ENCODE results near the gene PROM1. TPM values are rescaled to one million over a fixed set of nuclear protein-coding genes. Genes with fewer than 3 reads are reported as not detected.

Gene PROM1
- polyA plus RNA-seq, 12 donors: 25.9 to 67.7 (median 55.3) TPM; not detected in 1

DNA sequence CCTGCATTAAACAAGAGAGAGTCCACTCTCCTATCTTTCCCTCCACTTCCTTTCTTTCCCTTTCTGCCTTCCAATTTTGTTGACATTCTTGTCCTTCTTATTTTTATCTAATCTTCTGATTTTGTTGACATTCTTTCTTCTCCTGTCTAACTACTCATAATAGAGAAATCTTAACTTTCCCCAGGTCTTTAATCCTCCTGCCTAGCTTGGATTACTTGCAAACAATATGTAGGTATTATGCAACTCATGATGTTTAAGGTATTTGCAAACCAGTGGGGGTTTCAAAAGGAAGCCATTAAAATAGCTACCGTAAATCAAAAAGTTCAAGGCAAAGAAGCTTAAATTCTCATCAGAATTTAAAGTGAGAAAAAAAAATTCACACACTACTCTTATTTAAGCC lies 53.9 kb downstream of the PROM1 start:
- DNase-seq: no peak

DNA sequence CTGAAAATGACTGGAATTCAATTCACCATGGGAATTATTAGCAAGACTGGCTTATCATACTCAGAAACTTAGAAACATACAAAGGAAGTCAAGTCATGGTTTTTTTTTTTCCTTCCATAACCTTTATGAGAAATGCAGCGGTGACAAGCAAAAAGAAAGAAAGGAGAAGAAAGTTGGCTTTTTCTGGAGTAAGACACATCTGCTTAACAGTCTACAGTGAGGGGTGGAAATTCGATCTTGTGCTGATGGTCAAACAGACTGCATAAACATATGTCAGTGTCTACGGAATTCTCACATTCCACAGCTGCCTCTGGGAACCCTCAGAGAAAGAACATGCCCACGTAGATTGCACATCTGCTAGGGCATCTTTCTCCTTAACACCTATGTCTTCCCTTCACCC lies 54.6 kb downstream of the PROM1 start:
- no peak for DNase-seq

DNA sequence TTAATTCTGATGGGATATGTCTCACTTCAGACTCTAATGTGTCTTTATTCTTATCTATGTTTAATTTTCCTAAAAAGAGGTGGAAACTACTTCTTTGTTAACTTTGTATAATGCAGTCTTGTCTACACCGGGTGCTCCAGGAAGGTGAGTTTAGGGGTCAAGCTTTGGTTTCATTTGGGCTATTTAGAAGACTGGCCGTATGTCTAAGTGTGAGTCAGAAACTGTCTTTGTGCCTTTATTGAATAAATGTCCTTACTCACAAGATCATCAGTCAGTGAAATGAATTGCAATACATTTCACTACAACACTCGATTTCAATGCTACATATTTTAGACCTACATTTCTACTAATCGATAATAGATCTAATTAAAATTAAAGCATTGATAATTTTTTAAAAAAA lies 56.2 kb downstream of the PROM1 start:
- DNase-seq: no peak

DNA sequence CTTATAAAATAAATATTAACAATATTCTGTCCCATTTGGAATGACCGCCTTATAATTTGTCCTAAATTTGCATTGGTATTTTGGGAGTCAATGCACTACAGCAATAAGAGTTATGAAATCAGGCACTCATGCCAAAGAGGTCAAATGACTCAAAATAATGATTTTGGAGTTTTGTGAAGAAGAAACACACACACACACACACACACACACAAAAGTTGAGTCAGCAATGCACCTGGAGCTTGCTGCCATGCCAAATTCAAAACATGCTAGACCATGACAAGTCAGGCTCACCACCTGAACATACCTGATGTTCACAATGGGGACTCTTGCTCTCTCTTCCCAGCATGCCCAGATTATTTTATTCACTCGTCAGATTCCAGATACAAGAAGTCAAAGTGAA lies 56.7 kb downstream of the PROM1 start:
- DNase-seq: no peak

DNA sequence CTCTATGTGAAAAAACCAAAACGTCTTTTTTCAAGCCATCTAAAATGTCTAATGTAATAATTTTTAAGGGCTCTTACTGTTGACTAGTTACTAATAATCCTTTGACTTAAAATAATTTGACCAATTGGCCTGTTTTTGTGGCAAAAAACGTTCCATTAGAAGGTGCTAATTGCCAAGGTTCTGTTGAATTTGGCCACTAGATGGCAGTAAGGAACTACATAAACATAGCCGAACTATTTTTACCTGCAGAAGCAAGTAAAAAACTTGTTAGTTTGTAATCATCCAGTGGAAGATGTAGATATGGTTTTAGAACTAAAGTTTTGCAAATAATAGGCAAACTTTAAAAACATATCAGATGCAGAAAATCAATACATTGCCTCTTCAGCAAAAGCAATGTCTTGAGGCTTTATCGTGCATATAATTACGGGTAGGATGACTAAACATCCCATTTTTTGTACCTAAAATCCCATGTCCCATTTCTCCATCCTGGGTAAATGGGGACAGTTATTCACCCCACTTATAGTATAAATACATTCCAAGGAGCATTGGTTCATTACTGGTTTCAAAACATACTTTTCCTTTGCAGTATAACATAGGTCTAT lies 57.6 kb downstream of the PROM1 start:
- peak; percentile 62 for DNase-seq

DNA sequence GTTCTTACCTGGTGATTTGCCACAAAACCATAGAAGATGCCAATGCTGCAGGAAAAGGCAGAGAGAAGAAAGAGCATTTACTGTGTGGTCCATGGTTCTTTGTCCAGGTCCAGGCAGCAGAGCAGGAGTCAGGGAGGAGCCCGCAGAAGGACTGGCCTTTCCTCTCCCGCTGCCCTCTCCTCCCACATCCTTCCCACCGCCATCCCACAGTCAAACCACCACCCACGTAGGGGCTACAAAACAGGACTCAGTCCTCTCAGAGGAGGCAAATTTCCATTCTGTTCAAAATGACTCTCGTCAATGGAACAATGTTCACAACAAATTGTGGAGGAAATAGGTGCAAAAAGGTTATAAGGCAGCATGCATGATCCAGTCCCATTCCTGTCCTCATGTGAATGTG lies 58.6 kb downstream of the PROM1 start:
- DNase-seq: no peak

DNA sequence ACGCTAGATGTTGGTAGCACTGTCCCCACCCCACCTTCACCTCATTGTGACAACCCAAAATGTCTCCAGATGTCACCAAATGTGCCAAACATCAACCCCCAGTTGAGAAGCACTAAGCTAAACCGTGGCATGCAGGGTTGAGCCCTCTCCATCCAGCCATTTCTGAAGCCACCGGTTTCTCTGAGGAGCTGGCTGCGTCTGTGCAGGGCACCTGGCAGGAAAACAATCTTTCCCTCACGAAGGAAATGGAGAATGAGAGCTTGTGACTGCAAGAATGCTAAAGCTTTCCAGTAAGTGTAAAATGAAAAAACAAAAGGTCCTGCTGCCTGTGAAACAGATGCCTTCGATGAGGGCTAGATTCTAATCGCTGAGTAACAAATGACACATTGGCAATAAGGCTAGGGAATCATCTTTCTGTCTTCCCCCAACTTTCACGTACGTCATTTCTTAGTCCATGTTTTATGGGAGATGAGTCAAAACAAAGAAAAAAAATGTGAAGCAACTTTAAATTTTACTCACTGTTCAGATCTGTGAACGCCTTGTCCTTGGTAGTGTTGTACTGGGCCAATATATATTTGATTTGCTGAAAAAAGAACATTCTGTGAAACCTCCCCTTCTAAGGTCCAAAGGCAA lies 59.9 kb downstream of the PROM1 start:
- DNase-seq: no peak

DNA sequence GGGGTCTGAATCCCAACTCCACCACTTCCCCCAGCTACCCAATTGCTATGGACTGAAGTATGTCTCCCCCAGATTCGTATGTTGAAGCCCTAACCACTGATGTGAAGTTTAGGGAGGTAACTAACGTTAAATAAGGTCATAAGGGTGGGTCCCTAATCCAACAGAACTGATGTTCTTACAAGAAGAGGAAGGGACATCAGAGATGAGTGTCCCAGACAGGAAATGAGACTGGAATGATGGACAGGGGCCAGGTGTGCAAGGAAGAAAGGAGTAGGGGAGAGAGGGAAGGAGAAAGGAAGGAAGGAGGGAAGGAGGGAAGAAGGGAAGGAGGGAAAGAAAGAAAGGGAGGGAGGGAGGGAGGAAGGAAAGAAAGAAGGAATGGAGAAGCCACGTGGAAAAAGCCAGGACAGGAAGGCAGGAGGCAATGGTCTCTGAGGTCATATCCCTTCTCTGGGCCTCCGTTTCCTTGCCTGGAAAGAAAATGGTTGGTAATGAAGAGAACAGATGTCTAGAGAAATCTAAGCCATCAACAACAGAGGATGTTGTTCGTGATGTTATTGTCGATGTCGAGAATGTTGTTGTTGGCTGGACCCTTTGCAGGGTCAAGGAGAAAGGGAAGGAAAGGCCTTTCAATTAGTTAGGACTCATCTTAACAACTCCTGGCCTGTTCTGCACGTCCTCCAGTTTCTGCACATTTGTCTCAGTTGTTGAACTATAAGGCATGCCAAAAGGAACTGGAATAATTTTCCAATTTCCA lies 61.8 kb downstream of the PROM1 start:
- no peak for DNase-seq

DNA sequence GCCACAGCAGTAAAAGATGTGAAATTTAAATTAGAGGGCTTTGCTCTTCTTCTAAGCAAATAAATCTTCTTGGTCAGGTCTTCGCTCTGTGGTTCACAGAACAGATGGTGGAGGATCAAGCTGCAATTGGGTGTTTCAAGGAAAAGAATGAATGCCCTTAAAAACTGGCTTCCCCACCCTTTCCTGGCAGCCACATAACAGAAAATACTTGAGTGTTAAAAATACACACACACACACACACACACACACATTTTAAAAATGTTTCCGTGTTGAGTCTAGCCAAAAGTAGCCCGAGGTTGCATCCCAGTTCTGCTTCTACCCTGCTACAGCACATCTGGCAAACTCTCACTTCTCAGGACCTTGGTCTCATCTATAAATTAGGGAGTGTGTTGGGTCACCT lies 64.2 kb downstream of the PROM1 start:
- DNase-seq: no peak

DNA sequence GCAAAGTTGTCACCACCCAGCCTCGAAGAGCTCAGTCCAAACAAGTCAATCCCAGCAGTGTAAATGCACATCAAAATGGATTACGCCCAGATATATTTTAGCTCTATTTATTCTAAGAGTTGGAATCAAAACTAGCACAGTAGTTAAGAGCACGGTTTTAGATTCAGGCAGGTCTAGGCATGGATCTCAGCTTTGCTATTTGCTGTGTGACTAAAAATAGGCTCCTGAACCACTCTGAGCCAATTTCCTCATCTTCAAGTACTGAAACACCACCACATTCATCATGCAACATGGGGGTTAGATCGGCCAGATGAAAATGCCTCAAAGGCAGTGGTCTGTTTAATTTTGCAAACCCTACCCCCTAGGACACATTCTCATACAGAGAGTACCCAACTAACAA lies 65.0 kb downstream of the PROM1 start:
- DNase-seq: no peak

DNA sequence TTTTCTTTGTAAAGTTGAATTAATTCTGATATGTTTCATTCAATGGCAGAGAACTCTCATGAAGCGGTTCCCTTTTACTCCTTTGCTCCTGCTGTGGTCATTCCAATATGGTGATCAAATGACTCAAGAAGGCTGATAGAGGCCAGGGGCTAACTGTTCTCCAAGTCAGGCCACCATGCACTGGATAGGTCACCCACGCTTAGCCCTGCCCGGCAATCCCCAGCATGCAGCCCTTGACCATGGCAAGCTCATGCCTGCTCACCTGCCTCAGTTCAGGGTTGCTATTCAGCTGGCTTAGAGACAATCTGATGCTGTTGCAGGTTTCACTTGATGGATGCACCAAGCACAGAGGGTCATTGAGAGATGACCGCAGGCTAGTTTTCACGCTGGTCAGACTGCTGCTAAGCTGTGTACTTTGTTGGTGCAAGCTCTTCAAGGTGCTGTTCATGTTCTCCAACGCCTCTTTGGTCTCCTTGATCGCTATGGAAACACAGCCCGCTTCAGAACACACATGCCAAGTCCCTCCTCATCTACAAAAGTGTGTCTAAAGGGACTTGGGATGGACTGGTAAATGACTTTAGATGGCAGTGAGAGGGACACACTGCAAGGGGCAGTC lies 65.7 kb downstream of the PROM1 start:
- DNase-seq: no peak

DNA sequence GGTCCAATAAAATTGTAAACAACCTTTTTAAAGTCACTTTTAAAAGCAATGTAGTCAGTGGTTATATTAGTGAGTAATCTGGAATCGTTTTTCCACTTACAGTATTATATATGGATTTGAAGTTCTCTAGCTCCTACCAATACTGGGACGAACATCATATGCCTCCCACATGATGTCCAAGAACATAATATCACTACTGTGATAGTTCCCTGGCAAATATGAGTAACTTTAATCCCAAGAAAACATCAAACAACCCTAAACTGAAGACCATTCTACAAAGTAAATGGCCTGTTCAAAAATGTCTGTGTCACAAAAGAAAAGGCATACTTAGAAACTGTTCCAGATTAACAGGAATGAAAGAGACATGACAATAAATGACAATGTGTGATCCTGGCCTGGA lies 67.3 kb downstream of the PROM1 start:
- no peak for DNase-seq

DNA sequence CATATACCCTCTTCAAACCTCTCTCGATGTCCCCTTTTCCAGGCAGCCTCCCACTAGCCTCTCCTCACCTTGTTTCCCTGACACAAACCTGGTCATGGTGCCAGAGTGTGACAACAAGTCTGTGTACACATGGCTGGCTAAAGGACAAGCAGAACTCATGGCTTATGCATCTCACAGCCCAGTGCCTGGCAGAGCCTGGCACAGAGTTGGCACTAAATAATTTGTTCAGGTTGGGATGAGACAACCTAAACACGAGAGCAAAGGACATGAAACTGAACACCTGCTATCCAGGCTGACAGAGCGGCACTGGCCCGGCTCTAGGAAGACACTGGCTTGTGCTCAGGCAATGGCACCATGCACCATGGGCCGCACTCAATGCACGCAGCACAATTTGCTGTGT lies 72.7 kb downstream of the PROM1 start:
- no peak for DNase-seq

DNA sequence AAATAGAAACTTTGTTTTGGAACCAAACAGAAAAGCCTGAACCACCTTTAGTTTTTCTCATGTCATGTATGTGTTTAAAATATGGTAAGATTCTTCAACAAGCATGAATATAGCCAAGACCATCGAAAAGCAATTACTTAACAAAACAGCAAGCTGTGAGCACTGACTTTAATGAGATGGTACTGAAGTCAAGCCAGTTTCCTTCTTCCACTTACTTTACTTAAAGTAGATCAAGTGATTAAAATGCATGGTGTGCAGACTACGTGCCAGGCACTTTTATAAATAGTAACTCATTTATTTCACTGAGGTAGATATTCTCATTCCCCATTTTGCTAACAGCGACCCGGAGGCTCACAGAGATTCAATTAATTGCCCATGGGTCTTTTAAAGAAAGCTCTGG lies 74.7 kb downstream of the PROM1 start:
- DNase-seq: no peak

DNA sequence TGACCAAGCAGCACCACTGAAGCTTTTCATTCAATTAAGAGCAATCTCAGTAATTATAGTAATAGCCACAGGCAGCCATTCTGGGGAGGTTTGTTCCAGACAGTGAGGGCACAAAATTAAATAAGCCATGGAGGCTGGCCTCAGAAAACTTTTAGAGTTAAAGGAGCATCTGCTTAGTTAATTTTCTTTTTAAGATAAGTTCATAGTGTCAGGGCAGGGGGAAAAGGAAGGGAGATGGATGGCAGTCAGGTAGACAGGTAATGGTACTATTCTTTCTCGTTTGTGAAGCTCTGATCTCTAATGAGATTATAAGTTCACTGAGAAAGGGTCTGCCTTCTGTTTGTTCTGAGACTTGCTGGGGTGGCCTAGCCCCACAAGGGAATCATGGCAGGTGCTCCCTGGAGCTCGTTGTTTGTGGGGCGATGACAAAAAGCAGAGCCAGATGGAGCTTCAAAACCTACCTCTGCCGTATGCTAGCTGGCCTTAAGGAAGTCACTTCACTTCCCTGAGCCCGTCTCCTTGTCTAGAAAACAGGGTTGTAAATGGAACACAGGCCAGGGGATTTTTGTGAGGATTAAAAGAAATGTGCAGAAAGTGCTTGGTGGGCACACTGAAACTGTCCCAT lies 76.2 kb downstream of the PROM1 start:
- DNase-seq: no peak

DNA sequence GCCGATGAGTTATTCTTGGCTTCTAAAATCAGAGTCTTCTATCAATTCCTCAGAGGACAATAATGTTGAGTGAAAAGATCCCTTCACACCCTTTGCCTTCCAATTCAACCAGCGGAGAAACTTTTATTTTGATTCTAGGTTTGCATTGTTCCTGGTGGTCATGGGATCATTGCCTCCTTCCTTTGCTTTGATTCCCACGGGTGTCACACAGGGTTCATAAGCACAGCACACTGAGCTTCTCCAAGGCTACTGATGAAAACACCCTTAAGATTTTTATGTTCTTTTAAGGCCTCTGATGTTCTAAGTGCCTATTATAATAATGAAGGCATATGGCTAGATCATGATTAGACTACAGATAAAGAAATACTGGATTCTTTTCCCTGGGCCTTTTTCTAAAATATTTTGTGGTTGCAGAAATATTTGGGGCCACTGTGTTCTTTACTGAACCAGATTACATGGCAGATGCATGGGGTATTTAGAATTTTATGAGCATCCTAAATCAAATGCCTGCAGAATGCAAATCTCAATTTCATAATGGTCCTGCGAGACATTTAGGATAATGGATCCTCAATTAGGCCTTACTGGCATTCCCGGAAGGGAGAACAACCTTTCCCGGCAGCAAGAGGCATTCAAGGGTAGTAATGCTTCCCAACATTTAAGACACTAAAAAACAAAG lies 76.9 kb downstream of the PROM1 start:
- no peak for DNase-seq

DNA sequence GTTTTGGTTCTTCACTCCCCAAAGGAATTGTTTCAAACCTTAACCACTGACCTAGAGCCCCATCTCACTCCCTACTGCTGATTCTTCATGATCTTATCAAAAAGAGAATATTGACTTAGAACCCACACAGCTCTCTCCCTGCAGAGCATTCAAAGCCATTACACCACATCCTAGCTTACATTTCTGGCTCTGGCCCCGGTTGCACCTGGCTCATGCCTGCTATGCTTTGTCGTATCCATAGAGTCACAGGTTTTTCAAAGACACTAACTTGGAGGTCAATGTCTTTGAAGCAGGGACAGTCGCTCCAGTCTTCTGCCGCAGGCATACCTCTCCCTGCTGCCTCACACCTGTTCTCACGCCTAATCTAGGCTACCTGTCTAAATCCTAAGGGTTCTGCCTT lies 78.1 kb downstream of the PROM1 start:
- no peak for DNase-seq

DNA sequence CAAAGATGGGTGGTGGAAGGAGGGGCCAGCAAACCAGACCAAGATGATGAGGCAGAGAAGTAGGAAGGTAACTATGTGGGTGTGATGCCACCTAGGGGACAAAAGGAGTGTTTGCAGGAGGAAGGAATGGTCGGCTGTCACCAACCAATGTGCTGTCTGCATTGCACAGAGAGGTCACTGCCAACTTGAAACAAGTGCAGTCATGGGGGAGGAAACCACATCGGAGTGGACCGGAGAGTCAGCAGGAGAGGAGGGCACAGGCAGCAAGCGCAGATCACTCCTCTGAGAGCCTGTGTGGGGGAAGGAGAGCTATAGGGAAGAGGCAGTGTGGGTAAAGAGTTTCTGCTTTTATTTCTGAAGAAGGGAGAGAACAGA lies 82.4 kb downstream of the PROM1 start:
- DNase-seq: peak; percentile 76

DNA sequence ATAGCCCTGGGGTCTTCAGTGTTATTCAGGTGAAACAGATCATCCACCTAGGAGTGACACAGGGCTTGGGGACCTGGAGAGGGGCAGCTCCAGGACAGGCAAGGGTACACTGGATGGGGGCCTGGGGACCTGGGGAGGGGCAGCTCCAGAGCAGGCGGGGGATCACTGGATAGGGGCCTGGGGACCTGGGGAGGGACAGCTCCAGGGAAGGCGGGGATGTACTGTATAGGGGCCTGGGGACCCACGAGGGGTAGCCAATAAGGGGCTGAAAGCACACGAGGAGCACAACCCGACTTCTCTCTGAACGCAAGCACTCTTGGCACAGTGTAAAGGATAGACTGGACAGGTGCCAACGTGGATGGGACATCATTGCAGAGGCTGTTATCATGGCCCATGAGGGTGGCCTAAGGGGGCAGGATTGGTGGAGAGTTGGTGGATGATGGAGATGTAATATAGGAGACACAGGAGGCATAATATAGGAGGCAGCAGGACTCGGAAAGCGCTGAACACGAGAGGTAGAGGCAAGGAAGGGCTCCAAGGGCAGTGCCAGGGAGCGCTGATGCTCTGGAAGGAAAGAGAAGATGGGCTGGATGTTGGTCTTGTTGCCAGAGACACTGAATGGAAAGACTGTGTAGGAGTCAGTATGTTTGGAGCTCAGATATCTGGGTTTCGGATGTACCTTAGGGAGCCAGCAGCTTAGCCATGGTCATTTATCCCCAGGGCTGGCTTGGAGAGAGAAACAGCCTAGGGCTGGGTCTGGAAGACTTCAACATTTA lies 82.9 kb downstream of the PROM1 start:
- no peak for DNase-seq

DNA sequence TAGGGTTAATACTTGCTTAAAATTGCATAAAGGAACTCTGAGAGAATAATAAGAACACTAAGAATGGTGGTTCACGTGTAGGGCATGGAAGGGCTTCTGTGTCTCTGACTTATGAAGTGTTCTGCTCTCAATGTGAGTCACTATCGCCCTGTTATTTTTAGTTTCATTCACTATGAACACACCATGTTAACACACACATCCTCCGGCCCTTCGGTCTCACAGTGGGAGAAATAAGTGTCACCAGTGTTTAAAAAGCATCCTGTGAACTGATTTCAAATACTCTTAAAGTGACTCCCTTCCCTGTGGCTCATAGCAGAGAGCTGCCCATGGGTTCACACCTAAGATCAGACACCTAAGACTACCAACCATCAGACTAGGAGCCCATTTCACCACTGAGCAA lies 87.0 kb downstream of the PROM1 start:
- DNase-seq: no peak

DNA sequence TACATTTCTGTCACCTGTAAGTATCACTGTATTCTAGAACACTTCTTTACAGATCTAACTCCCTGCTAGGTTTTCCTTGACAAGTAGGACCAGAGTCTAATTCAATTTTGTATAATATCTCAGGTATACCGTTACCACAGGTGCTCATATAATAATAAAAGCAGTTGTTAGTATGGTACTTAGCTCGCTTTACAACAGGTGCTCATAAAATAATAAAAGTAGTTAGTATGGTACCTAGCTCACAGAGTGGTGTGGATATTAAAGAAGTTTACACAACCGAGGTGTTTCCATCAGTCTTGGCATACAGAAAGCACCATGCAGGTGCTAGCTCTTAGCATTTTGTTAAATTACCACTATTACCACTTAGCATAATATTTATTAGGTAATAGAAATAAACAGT lies 88.0 kb downstream of the PROM1 start:
- DNase-seq: no peak

All from muscle of arm (tissue), 12 donors.